Natural killer cell (primary cell): Measurements from ENCODE around the gene MYCN. TPM values are rescaled to one million over a fixed set of nuclear protein-coding genes. Genes with fewer than 3 reads are reported as not detected.
A peak's percentile ranks its signal among the peaks of the same experiment; 100 is the strongest.

Source experiments
- ATAC-seq, 3 donors: fragments of 150-1000 bp in 2 of 3; fragments of 200-7000 bp in 1 of 3; cut with Tn5 transposase; 1 replicate in 1 of 3; 2 replicates in 2 of 3; pipeline ENCODE4 v1.10.0; 2021; ENCODE audit warnings: mild to moderate bottlenecking in 2 of 3, moderate library complexity in 2 of 3
- DNase-seq, 2 donors: peaks; one replicate each; pipeline versions ENCODE4 v3.0.0 to v3.0.0-alpha.2; 2013 to 2021; ENCODE audit warnings: mixed read lengths in 1 of 2
- H3K27ac ChIP-seq: one replicate; pipeline ENCODE4 v1.5.1; 2013; ENCODE audit warnings: mild to moderate bottlenecking, low read length
- H3K27me3 ChIP-seq: one replicate; pipeline ENCODE4 v1.6.1; 2013; ENCODE audit warnings: low read length; ENCODE audit not compliant: control insufficient read depth, insufficient read depth
- H3K36me3 ChIP-seq: one replicate; pipeline ENCODE4 v1.6.1; 2013; ENCODE audit warnings: low read length; ENCODE audit not compliant: control insufficient read depth, insufficient read depth
- H3K4me1 ChIP-seq: one replicate; pipeline ENCODE4 v1.6.1; 2013; ENCODE audit warnings: low read length; ENCODE audit not compliant: control insufficient read depth, insufficient read depth
- H3K4me3 ChIP-seq: one replicate; pipeline ENCODE4 v1.5.1; 2013; ENCODE audit warnings: low read length
- H3K9me3 ChIP-seq: one replicate; pipeline ENCODE4 v1.6.1; 2013; ENCODE audit warnings: low read length; ENCODE audit not compliant: control insufficient read depth, insufficient read depth
- H3K27ac Mint-ChIP-seq, 2 donors: one replicate each; pipeline ENCODE4 v1.8.0; 2022; ENCODE audit warnings: mild to moderate bottlenecking in 2 of 2, mixed read lengths in 2 of 2, moderate library complexity in 1 of 2
- H3K27me3 Mint-ChIP-seq, 2 donors: one replicate each; pipeline ENCODE4 v1.8.0; 2022; ENCODE audit warnings: low read depth in 2 of 2, mixed read lengths in 2 of 2
- H3K36me3 Mint-ChIP-seq: one replicate; pipeline ENCODE4 v1.8.0; 2022; ENCODE audit warnings: mixed read lengths
- H3K4me1 Mint-ChIP-seq, 2 donors: one replicate each; pipeline ENCODE4 v1.8.0; 2022; ENCODE audit warnings: mixed read lengths in 2 of 2
- H3K4me3 Mint-ChIP-seq: one replicate; pipeline ENCODE4 v1.8.0; 2022; ENCODE audit warnings: mild to moderate bottlenecking, moderate library complexity, mixed read lengths
- H3K9me3 Mint-ChIP-seq, 2 donors: one replicate each; pipeline ENCODE4 v1.8.0; 2022; ENCODE audit warnings: mixed read lengths in 2 of 2
- CTCF ChIP-seq: fragments of 200-600 bp; IDR thresholded peaks from one replicate; pipeline ENCODE4 v1.8.0; 2022; ENCODE audit warnings: antibody characterized with exemption
- WGBS: methylation state at CpG from one replicate; pipeline ENCODE4 v1.1.7; 2013; ENCODE audit warnings: missing lambda C conversion rate; ENCODE audit not compliant: insufficient coverage; 5-methylcytosine and 5-hydroxymethylcytosine counted together
- intact Hi-C: fragments of 100-400 bp; cut with micrococcal nuclease; formaldehyde crosslinking; loops from one replicate; pipeline ENCODE4 v1.14.2; 2022
- total RNA-seq, 4 donors: library from RNA; stranded (reverse); fragments of 120-200 nt in 1 of 4; gene quantifications; one replicate each; pipeline versions ENCODE4 v1.2.3 to v1.2.4, GENCODE V29; 2013 to 2022

The MYCN gene
- total RNA-seq, 3 donors from 2014 or later (not counting 1 experiment from before 2014, with no cell fraction given), result 0.18 TPM; not detected in 2

GRCh38 chr2:15984368-15985255 is 44.3 kb downstream of the MYCN start:
- no peak for DNase-seq
- 92% methylated on average over 43 of the region's 43 CpGs for whole genome bisulfite sequencing
- Mint-ChIP-seq H3K9me3 (no peaks in the 10 kb centered on the region), H3K4me1 (no peaks in the 10 kb centered on the region), H3K4me3 (no peak overlapping the region), H3K27ac (no peak overlapping the region), H3K36me3 (no peaks in the 10 kb centered on the region), H3K27me3 (no peaks in the 10 kb centered on the region)
- no peaks in the 10 kb centered on the region for H3K9me3 ChIP-seq
- no peak overlapping the region for H3K27ac ChIP-seq
- H3K4me1 ChIP-seq, result no peaks in the 10 kb centered on the region
- no peaks in the 10 kb centered on the region for H3K36me3 ChIP-seq
- no peaks in the 10 kb centered on the region for H3K27me3 ChIP-seq
- no peak for ATAC-seq
- intact Hi-C loops, result no loop called here
- TF ChIP-seq CTCF, result no peak
- H3K4me3 ChIP-seq, result no peak overlapping the region

GRCh38 chr2:15985531-15985930 is 45.2 kb downstream of the MYCN start:
- WGBS, result 96% methylated on average over 7 of the region's 7 CpGs
- Histone ChIP-seq H3K36me3 (no peaks in the 10 kb centered on the region), H3K4me3 (no peak overlapping the region), H3K27me3 (no peaks in the 10 kb centered on the region), H3K4me1 (no peaks in the 10 kb centered on the region), H3K27ac (no peak overlapping the region), H3K9me3 (no peaks in the 10 kb centered on the region)
- no peaks in the 10 kb centered on the region for H3K4me1 Mint-ChIP-seq
- intact Hi-C loops, result no loop called here
- DNase-seq (no peak), ATAC-seq (peak in 1 of 3 donors; percentile 30)
- no peak overlapping the region for H3K27ac Mint-ChIP-seq
- no peak overlapping the region for H3K4me3 Mint-ChIP-seq
- H3K27me3 Mint-ChIP-seq, result no peaks in the 10 kb centered on the region
- TF ChIP-seq CTCF, result no peak
- H3K9me3 Mint-ChIP-seq, result no peaks in the 10 kb centered on the region
- H3K36me3 Mint-ChIP-seq, result no peaks in the 10 kb centered on the region

- H3K27me3 Mint-ChIP-seq, result no peaks in the 10 kb centered on the region
- intact Hi-C loops, result no loop called here
- Histone ChIP-seq H3K27me3 (no peaks in the 10 kb centered on the region), H3K4me3 (no peak overlapping the region), H3K27ac (no peak overlapping the region), H3K9me3 (no peaks in the 10 kb centered on the region), H3K4me1 (no peaks in the 10 kb centered on the region), H3K36me3 (no peaks in the 10 kb centered on the region)
- H3K27ac Mint-ChIP-seq, result no peak overlapping the region
- no peak for TF ChIP-seq CTCF
- no peak for DNase-seq
- no peaks in the 10 kb centered on the region for H3K9me3 Mint-ChIP-seq
- H3K4me1 Mint-ChIP-seq, result no peaks in the 10 kb centered on the region
- WGBS, result 95% methylated on average over 9 of the region's 9 CpGs
- no peaks in the 10 kb centered on the region for H3K36me3 Mint-ChIP-seq
- no peak overlapping the region for H3K4me3 Mint-ChIP-seq
- no peak for ATAC-seq
Measured at GRCh38 chr2:15986068-15986560, 45.8 kb downstream of the MYCN start.
